Measurements from ENCODE around the gene XRCC1. TPM values are rescaled to one million over a fixed set of nuclear protein-coding genes. Genes with fewer than 3 reads are reported as not detected.

XRCC1 gene
- total RNA-seq, 1 donor from 2014 or later = 17.9 TPM

DNA sequence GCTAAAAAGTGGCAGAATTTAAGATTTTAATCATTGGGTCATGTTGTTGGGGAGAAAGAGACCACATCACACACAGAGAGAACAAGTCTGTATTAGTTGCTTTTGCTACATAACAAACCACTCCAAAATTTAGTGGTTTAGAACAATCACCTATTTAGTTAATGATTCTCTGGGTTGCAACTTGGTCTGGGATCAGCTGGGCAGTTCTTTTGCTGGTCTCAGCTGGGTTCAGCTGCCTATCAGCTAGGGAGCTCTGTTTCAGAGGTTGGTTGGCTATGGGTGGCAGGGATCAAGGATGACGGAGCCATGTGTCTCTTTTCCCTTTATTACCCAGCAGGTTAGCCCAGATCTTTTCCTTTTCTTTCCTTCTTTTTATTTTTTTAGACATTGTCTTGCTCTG is 9.2 kb upstream of the XRCC1 start:
- no peak for DNase-seq (ENCODE audit: low spot score)
- intact Hi-C loops (cut with DNase I) = no loop called here

DNA sequence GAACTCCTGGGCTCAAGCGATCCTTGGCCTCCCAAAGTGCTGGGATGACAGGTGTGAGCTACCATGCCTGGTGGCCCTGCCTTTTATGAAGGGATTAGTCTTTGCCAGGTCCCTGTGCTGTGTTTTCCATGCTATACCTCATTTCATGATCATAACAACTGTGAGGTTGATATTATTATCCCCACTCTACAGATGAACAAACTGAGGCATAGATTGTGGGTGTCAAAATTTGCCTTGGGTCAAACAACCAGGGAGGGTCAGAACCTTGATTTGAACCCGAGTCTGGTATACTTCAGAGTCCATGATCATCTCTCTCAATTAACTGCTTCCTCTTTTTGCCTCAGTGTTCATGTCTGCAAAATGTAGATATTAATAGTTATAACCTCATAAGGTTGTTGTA is 7.2 kb upstream of the XRCC1 start:
- no peak for DNase-seq (ENCODE audit: low spot score)
- intact Hi-C loops (cut with DNase I) = no loop called here

DNA sequence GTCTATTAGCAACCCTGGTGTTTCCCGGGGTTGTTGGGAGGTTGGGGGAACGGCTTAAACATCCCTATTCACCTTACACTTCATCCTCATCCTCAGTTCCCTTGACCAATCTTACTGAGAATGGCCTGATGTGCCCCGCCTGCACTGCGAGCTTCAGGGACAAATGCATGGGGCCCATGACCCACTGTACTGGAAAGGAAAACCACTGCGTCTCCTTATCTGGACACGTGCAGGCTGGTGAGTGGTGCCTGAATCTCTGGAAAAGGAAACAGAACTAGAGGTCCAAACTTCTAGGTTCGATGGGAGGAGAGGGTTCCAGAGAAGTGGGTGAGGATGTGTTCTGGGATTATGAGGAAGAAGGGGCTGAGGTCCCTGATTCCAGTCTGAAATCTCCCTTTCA is 6.1 kb upstream of the XRCC1 start:
- no peak for DNase-seq (ENCODE audit: low spot score)

DNA sequence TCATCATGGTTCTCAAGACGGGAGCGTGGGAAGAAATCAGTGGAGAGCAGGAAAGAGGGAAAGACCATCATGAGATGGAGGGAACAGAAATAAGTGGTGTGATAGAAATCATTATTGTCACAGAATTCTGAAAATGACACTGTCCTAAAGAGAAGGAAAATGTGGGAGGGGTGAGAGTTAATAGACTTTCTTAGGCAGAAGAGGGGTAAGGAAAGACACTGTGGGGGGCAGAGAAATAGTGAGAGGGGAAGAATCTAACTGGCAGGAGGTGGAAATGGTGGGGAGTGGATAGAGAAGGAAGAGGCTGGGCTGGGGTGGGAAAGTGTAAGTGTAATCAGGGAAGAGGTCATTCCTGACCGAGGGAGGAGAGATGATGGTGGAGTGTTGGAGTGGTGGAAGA is 3.5 kb upstream of the XRCC1 start:
- intact Hi-C loops (cut with DNase I) = no loop called here
- no peak for DNase-seq (ENCODE audit: low spot score)

More for the DNA sequence above, 6.1 kb upstream of the XRCC1 start:
- intact Hi-C loops (cut with DNase I) = no loop called here

DNA sequence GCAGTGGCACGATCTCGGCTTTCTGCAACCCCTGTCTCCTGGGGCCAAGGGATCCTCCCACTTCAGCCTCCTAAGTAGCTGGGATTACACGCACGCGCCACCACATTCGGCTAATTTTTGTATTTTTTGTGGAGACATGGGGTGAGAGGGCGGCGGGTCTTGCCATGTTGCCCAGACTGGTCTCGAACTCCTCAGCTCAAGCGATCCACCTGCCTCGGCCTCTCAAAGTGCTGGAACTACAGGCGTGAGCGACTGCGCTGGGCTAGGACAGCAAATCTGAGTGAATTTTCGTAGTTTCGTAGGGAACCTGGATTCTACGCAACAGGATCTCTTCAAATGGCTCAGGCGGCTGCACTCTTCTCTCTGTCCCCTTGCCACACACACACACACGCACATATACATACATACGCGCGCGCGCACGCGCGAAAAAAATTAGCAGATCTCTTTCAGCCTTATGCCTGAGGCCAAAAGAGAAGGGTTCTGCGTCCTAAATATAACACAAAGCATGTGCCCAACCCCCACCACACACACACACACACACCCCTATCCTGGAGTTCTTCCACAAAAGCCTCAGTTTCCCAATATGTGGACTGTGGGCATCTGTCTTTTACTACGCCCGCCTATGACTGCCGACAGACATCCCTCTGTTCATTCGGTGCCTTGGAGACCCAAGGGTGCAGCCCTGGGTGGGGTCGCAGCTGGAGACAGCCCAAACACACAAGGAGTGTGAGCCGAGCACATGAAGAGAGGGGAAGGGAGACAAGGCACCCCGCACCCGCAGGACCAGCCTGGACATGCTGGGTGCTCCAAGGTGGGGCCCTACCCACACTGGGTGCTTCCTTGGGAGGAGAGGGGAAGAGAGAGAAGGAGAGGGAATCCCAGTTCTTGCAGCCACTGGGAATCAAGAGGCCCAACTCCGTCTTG is 890 bp upstream of the XRCC1 start:
- DNase-seq (ENCODE audit: low spot score) = no peak
- intact Hi-C loops (cut with DNase I) = loop anchor here (1.0 kb wide), 1 partner anchor 20 kb away; the partner anchor contains the start of genes IRGQ and ZNF576

DNA sequence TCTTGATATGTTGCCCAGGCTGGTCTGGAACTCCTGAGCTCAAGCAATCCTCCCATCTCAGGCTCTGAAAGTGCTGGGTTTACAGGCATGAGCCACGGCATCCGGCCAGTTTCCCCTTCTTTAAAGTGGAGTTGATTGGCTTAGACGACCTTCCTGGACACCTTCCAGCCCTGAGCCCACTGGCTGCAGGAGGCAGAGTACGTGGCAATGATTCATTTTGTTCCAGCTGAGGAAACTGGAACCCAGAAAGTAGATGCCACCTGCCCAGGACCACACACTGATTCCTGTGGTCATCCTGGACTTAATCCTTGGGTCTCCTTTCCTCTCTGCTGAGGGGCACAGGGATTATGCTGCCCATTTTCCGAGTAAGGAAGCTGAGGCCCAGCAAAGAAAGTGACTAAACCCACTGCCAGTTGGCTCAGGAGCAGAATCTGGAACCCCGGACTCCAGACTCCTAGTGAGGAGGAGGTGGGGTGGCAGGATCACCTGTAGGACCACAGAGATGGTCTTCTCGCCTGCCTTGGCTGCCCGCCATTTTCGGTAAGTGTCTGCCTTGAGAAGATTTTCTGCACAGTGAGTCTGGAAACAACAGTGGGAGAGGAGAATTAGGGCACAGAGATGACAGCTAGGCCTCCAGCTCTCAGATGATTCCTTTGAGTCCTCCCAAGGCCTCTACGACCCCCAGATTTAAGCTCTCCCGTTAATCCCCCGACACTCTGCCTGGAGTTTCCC is 737 bp downstream of the XRCC1 start:
- intact Hi-C loops (cut with DNase I) = loop anchor here (1.0 kb wide), 1 partner anchor 22 kb away; the partner anchor contains the start of genes IRGQ and ZNF576

DNA sequence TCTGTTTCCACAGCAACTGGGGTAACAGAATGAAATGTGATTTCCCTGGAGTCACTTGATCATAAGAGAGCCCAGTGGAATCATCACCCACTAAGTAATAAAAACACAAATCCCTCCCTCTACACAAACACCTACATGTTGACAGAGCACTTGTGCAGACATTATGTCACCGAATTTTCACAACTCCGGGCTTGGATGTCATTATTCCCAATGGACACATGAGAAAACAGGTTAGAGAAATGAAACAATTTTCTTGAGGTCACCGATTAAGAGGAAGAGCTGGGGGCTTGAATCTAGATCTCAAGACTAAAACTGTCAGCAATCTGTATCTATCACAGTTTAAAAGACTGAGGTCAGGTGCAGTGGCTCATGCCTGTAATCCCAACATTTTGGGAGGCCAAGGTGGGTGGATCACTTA is 3.1 kb downstream of the XRCC1 start:
- intact Hi-C loops (cut with DNase I) = no loop called here

More for the DNA sequence above, 737 bp downstream of the XRCC1 start:
- no peak for DNase-seq (ENCODE audit: low spot score)

DNA sequence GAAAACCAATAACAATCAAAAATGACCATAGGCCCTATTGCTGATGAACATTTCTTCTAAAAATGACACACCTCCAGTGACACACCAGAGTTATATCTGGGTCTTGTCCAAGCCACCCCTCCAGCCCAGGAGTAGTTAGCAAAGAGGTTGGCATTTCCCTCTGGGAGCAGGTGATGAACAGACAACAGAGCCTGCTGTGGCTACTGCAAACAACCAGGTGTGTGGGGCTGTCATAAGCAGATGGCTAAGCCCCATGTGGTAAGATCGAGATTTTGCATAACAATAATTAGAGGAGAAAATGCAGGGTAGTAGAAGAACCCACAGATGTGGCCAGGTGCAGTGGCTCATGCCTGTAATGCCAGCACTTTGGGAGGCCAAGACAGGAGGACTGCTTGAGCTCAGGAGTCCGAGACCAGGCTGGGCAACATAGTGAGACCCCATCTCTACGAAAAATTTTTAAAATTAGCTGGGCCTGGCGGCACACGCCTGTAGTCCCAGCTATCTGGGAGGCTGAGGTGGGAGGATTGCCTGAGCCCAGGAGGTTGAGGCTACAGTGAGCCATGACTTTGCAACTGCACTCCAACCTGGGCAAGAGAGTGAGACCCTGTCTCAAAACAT is 5.0 kb downstream of the XRCC1 start:
- DNase-seq (ENCODE audit: low spot score) = no peak
- intact Hi-C loops (cut with DNase I) = no loop called here

More for the DNA sequence above, 3.1 kb downstream of the XRCC1 start:
- no peak for DNase-seq (ENCODE audit: low spot score)

DNA sequence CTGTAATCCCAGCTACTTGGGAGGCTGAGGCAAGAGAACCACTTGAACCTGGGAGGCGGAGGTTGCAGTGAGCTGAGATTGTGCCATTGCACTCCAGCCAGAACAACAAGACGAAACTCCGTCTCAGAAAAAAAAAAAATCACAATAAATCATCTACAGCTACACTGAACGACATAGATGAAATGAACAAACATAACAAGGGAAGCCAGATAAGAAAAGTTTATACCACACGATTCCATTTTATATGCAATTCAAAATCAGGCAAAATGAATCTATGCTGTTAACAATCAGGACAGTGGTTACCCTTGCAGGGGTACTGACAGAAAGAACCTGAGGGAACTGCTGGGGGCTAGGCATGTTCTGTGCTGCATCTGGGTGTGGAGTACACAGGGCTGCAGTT is 5.7 kb downstream of the XRCC1 start:
- DNase-seq (ENCODE audit: low spot score) = no peak
- intact Hi-C loops (cut with DNase I) = no loop called here

DNA sequence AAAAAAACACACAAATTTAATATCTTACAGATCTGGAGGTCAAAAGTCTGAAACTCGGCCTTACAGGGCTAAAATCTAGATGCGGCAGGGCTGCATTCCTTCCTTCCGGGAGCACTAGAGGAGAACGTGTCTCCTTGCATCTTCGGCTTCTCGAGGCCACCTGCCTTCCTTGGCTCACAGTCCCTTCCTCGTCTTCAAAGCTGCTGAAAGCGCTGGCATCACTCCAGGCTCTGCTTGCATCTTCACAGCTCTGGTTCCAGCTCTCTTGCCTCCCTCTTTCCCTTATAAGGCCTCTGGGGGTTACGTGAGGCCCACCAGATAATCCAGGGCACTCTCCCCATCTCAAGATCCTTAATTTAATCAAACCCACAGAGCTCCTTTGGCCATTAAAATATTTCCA is 10.5 kb downstream of the XRCC1 start:
- intact Hi-C loops (cut with DNase I) = no loop called here

DNA sequence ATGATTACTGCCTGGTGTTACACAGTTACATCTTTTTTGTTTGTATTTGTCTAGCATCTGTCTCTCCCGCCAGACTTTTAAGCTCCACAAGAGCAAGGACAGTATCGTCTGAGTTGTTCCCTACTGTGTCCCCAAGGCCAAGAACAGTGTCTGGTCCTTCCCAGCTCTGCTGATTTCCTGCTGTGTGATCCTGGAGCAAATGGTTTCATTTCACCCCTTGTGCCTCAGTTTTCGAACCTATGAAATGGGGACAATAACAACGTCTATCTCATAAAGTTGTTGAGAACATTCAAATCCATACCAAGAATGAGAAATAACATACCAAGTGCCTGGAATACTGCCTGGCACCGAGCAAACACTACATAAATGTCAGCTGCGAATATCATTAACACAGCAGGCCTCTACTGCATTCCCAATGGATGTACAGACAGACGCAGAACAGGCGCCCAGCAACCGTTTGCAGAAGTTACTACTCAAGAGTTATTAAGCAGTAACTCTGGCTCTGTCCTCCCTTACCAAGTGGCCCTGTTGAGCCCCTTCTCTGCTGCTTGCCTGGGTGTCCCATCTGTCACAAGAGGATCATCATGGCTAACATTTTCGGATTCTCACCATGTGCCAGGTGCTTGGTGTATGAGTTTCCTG is 11.4 kb downstream of the XRCC1 start:
- intact Hi-C loops (cut with DNase I) = no loop called here
- no peak for DNase-seq (ENCODE audit: low spot score)

More for the DNA sequence above, 10.5 kb downstream of the XRCC1 start:
- DNase-seq (ENCODE audit: low spot score) = no peak

DNA sequence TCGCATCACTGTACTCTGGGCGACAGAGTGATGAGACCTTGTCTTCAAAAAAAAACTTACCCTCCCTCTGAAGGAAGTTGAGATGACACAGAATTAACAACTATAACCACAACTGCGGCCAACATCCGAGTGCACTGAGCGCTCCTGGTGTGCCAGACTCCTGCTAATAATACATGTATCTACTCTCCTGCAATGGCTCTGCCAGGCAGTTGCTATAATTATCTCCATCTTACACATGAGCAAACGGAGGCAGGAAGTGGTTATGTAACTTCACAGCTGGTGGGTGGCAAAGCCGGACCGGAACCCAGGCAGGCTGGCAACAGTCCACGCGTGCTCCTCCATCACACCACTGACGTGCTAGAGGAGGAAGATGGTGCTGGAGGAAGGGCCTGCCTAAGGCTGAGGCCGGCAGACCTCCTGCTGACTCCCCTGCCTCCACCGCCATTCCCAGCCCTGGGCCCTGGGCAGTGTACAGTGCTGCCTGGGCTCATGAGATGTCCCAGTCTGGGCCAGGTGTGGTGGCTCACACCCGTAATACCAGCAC is 12.6 kb downstream of the XRCC1 start:
- peak; percentile 91 for DNase-seq (ENCODE audit: low spot score)
- intact Hi-C loops (cut with DNase I) = no loop called here

DNA sequence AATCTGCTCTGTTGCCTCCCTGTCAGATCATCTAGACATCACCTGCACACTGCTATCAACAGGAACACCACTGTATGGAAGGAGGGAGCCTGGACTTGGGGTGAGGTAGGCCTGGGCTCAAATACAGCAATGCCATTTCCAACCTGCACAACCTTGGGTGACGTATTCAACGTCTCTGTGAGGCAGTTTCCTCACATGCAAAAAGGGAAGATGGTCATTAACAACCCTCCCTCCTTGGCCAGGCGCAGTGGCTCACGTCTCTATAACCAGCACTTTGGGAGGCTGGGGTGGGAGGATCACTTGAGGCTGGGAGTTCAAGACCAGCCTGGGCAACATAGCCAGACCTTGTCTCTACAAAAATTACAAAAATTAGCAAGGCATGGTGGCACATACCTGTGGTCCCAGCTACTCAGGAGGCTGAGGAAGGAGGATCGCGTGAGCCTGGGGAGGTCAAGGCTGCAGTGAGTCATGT is 13.1 kb downstream of the XRCC1 start:
- no peak for DNase-seq (ENCODE audit: low spot score)
- intact Hi-C loops (cut with DNase I) = no loop called here

DNA sequence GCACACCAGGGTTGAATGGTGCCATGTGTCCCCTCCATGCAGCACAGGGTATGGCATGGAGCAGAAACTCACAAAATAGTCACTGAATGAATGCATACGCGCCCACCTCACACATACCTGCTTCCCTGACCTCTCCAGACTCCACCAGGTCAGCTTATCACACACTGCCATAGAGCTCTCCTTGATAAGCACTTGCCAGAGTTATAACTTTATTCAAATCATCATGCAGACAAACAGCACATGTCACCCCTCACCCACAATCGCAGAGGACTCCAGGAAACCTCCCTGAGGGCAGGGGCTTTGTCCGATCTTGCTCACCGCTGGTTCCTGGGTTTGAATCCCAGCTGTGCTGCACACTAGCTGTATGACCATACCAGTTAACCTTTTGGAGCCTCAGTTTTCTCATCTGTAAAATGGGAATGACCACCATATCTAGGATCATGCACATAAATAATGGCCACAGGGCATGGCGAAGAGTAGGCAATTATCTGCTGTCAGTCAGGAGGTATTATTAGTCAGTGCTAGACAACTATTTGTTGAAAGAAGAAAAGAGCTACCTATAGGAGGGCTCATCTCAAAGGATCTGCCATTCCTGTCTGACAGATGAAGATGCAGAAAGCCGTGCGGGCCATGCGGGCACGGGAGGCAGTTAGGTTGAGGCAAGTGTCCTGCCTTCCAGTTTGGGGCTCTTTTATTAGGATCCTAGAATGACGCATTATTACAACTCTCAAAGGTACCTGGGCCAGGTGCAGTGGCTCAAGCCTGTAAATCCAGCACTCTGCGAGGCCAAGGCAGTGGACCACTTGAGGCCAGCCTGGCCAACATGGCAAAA is 14.0 kb downstream of the XRCC1 start:
- intact Hi-C loops (cut with DNase I) = no loop called here
- DNase-seq (ENCODE audit: low spot score) = no peak

DNA sequence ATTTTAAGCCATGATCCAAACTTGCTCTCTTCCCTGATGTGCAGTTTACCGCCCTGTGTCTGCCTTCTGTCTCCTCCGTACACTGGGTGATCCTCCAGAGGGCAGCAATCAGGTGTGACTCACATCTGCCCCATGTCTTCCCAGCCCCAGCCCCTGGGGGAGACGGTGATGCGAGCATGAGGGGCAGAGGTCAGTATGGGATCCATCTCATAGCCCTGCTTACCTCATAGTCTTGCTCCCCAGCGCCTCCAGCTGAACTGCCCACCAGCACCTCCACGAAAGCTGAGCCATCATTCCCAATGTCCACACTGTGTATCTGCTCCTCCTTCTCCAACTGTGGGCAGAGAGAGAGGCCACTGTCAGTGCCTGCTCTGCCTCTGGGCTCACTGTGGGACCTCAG is 14.6 kb downstream of the XRCC1 start:
- intact Hi-C loops (cut with DNase I) = no loop called here
- DNase-seq (ENCODE audit: low spot score) = no peak

DNA sequence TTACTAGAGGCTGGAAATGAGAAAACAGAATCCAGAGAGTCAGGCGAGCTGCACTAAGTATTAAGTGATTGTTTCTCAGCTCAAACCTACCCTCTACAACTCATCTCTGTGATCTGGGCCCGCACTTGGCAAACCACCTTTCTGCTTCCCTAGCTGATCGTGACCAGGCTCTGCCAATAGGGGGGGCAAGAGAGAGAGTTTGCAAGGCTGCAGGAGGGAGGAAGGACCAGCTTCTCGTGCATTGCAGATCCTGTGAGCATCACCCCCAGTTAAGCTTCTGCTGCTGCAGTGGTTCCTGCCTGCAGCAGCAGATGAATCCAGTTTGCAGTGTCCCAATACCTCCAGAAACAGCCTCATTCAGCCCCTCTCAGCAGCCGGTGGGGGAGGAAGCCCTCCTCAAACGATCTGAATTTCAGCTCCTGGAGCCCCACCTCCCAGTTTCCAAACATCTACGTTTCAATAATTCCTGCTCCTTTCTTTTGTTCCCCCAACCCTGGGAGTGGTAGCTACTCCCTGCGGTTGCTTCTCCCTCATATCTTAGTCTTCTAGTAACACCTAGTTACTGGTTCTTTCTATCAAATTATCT is 20.0 kb downstream of the XRCC1 start:
- intact Hi-C loops (cut with DNase I) = no loop called here
- peak; percentile 83 for DNase-seq (ENCODE audit: low spot score)

DNA sequence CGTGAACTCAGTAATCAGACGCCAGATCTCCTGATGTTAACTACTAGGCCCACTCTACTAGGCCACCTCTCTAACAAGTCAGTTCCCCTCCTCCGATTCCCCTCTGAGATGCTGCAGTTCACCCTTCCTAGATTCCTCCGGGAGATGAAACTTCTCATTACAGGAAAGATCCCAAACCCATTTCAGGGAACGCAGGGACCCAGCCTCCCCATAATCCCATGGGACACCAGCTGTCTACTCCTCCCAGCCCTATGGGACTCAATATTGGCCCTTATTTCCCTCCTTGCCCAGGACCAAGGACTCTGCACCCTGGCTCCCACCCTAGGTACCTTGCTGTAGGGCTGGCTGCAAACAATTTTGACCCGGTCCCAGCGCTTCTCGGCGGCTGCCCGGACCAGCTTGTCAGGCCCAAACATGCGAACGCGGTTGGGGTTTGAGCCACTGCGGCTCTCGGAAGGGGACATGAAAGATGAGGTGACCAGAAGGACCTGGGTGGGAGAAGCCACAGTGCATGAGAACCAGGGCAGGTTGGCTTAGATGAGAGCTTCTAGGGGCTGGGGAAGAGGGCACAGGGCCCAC is 20.9 kb downstream of the XRCC1 start:
- no peak for DNase-seq (ENCODE audit: low spot score)
- intact Hi-C loops (cut with DNase I) = loop anchor here (5.0 kb wide), 1 partner anchor 98 kb away; no protein-coding TSS in a partner anchor

DNA sequence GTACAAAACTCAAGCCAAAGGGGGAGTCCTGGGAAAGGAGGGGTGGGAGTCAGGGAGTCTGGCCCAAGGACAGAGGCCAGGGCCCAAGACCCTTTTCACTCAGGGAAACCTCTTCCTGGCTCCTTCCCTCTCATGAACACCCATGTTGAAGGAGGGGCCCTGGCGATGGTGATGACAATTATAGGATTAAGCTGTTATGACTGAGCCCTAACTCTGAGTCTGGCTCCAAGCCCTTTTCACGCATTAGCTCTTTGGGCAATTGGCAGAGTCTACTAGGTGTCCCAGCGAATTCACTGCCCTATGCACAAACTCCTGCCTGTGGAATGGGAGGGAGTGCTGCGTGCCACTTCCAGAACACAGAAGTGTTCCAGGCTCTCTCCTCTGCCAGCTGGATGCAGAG is 21.7 kb downstream of the XRCC1 start:
- intact Hi-C loops (cut with DNase I) = loop anchor here (5.0 kb wide), 1 partner anchor 99 kb away; no protein-coding TSS in a partner anchor
- DNase-seq (ENCODE audit: low spot score) = no peak
